Astrocyte (in vitro differentiated cells and primary cell): ENCODE data around the gene UTP15.

Source experiments
- EZH2 ChIP-seq: IDR thresholded peaks from 2 replicates; pipeline ENCODE4 v1.6.1; 2012; ENCODE audit warnings: mild to moderate bottlenecking, low read length, inconsistent platforms; ENCODE audit not compliant: insufficient read depth
- TF ChIP-seq, protein P1 (sequence below): IDR thresholded peaks from 2 replicates; pipeline ENCODE4 v1.5.1; 2011; ENCODE audit warnings: low read depth, mild to moderate bottlenecking, inconsistent platforms, low read length, moderate library complexity; ENCODE audit not compliant: insufficient read depth

DNA sequence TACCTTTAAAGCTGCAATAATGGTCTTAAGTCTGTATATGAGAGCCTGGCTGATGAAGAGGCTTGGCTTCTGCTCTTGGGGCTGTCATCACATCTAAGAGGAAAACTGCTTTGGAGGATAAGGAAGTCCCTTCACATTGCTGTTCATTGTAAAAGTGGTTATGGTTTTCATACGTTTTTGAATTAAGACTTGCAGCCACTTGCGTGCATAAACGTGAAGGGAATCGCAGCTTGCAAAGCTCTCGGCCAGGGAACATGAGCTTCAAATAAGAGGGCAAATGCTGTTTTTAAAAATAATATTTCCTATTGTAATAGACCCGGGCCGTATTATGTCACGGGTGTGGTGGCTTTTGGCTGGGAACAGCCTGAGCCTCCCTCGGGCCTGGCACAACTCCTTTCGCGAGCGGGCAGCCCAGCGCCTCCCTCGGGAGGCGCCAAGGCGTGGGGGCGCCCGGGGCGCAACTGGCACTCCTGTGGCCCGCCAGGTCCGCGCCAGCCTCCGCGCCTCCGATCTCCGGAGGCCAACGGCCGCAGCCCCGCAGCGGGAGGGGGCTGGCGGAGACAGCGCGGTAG lies 59.9 kb downstream of the UTP15 start:
- TF ChIP-seq, protein P1, sequence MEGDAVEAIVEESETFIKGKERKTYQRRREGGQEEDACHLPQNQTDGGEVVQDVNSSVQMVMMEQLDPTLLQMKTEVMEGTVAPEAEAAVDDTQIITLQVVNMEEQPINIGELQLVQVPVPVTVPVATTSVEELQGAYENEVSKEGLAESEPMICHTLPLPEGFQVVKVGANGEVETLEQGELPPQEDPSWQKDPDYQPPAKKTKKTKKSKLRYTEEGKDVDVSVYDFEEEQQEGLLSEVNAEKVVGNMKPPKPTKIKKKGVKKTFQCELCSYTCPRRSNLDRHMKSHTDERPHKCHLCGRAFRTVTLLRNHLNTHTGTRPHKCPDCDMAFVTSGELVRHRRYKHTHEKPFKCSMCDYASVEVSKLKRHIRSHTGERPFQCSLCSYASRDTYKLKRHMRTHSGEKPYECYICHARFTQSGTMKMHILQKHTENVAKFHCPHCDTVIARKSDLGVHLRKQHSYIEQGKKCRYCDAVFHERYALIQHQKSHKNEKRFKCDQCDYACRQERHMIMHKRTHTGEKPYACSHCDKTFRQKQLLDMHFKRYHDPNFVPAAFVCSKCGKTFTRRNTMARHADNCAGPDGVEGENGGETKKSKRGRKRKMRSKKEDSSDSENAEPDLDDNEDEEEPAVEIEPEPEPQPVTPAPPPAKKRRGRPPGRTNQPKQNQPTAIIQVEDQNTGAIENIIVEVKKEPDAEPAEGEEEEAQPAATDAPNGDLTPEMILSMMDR = no peak
- no peak for TF ChIP-seq EZH2
